GM15510 (cell line): ENCODE results near the gene ABCC3.

Experiments used
- POLR2A ChIP-seq: IDR thresholded peaks from 3 replicates; pipeline ENCODE4 v1.6.1; 2011; ENCODE audit warnings: borderline replicate concordance; ENCODE audit not compliant: insufficient read length; ENCODE audit errors: extremely low read depth

ABCC3 gene

GRCh38 chr17:50672831-50673551 is 38.3 kb downstream of the ABCC3 start:
- no peak for TF ChIP-seq POLR2A

- TF ChIP-seq POLR2A: no peak
Measured at GRCh38 chr17:50675190-50675589, 40.5 kb downstream of the ABCC3 start.

DNA sequence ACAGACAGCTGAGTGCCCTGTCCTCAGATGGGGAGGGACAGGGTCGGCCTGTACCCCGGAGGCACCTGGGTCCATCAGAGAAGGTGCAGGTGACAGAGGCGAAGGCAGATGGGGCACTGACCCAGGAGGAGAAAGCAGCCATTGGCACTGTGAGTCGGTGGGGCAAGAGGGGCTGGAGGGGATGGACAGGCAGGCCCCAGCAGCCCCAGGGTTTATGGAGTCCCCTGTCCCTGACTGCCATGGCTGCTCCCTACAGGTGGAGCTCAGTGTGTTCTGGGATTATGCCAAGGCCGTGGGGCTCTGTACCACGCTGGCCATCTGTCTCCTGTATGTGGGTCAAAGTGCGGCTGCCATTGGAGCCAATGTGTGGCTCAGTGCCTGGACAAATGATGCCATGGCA is 40.9 kb downstream of the ABCC3 start:
- TF ChIP-seq POLR2A: no peak

GRCh38 chr17:50676065-50676975 is 41.6 kb downstream of the ABCC3 start:
- no peak for TF ChIP-seq POLR2A

DNA sequence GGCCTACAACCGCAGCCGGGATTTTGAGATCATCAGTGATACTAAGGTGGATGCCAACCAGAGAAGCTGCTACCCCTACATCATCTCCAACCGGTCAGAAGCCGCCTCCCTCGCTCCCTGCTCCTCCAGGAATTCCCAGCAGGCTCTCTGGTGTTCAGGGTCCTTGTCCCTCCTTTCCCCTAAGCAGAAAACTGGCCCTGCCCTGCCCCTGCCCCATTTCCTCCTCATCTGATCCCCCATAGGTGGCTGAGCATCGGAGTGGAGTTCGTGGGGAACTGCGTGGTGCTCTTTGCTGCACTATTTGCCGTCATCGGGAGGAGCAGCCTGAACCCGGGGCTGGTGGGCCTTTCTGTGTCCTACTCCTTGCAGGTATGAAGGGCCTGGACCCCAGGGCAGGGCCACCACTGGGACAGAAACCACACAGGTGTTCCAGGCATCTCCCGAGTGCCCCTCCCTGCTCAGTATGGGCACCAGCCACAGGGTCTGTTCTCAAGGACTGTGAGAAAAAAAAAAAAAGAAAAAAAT is 43.2 kb downstream of the ABCC3 start:
- no peak for TF ChIP-seq POLR2A

- no peak for TF ChIP-seq POLR2A
Measured at GRCh38 chr17:50679008-50679544, 44.4 kb downstream of the ABCC3 start.

DNA sequence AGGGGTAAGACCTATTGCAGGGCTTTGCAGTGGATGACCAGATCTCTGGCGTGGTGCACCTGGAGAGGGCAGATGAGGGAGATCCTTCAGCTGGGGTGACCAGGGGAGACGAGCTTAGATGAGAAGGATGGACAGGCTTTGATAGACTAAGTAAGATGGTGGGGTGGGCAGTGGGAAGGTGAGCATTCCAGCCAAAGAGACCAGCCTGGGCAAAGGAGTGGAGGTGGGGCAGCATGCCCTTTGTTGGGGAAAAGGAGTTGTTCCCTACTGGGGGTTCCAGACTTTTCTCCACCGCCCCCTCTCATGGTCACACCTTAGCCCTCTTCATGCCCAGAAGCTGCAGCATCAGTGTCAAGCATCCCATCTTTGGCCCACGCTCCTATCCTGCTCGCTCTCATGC is 45.4 kb downstream of the ABCC3 start:
- no peak for TF ChIP-seq POLR2A

GRCh38 chr17:50681263-50682200 is 46.9 kb downstream of the ABCC3 start:
- TF ChIP-seq POLR2A: no peak

- TF ChIP-seq POLR2A: no peak
Measured at GRCh38 chr17:50682441-50682840, 47.8 kb downstream of the ABCC3 start.

DNA sequence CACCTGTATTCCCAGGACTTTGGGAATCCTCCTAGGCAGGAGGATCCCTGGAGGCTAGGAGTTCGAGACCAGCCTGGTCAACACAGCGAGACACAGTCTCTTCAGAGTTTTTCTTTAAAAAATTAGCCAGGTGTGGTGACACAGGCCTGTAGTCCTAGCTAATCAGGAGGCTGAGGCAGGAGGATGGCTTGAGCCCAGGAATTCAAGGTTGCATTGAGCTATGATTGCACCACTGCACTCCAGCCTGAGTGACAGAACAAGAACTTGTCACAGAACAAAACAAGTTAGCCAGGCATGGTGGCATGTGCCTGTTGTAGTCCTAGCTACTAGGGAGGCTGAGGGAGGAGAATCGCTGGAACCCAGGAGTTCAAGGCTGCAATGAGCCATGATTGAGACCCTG is 48.3 kb downstream of the ABCC3 start:
- no peak for TF ChIP-seq POLR2A

DNA sequence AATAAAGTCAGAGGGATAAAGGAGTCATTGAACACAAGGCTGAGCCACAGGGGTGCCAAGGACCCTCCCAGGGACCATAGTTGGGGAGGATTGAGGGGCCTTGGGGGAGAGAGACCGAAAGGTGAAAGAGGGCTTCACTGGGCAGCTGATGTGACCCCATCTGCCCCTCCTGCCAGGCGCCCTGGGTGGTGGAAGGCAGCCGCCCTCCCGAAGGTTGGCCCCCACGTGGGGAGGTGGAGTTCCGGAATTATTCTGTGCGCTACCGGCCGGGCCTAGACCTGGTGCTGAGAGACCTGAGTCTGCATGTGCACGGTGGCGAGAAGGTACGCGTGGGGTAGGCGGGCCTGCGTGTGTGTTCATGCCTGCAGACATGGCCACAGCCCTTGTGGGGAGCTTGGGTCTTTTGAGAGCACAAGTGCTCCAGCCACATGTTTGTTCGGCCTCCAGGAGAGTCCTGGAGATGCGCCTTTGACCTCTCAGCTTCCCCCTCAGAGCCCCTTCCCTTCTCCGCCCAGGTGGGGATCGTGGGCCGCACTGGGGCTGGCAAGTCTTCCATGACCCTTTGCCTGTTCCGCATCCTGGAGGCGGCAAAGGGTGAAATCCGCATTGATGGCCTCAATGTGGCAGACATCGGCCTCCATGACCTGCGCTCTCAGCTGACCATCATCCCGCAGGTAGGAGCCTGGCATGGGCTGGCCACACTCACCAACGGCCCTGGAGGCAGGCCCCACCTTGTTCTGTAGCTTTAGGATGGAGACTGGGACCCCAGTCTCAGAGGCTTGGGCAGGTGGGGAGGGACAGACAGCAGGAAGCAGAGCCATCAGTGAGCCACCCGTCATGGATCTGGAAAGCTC is 49.0 kb downstream of the ABCC3 start:
- TF ChIP-seq POLR2A: no peak

DNA sequence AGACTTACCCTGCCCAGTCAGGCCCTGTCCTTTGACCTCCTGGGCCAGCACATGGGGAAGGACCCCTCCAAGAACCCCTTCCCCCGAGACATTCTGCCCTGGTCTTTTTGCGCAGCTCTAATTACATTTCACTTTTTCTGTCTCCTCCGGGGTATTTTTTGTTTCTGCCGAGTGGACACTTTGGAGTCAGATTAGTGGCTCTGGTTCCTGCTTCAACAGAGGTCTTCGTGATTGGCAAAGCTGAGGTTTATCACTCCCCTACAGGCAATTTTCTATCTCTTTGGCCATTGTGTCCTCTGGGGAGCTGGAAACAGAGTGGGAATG is 49.6 kb downstream of the ABCC3 start:
- no peak for TF ChIP-seq POLR2A

GRCh38 chr17:50684612-50685333 is 50.1 kb downstream of the ABCC3 start:
- TF ChIP-seq POLR2A: no peak
